Measurements from ENCODE around the gene CMTM4.
A peak's percentile ranks its signal among the peaks of the same experiment; 100 is the strongest.

Gene CMTM4

DNA sequence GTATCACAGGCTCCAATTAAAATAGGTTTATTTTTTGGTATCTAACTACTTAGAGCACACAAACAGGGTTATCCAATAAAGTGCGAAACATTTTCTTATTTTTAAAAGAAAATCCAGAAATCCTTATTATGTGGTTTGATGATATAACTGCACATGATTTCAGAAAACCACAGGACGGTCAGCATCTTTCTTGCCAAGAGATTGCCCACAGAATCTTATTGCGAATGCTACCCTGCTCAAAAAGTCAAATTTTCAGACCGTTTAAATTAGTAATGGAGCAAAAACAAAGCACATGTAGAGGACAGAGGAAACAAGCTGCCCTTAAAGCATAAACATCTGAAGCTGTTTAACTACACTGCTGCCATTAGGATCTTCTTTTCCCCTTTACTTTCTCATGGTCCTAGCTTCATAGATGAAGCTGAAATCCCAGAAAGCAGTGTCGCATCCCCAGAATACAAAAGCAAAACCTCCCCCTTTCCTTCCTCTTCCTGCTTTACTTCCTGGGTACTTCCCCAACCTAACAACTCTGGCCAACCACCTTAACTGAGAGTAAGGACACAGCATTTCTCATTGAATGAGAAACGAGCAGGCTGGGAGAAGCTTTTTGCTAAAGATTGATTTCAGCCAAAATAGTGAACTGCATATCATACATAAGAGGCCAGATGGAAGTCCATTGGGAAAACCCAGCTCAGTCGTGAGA lies 43.7 kb downstream of the CMTM4 start:
- no peaks in the 10 kb centered on the region for H3K27me3 ChIP-seq (ENCODE audit: low read length)

DNA sequence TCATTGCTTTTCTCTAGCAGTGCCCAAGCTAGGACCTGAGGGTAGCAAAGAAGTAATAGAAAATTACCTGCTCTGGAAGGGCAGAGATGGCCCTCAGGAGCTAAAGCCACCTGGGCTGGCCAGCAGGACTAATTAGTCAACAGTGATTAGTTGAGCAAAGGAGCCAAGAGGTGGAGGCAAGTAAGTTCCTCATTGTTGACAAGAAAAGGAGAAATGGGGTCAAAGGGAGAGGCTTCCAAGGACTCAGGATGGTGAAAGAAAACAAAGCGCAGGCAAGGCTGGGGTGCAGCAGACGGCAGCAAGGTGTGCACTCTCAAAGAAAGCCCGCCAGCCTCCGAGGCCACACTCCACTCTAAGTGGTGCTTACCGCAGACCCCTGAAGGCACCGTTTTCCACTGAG lies 44.6 kb downstream of the CMTM4 start:
- Histone ChIP-seq H3K79me2 (ENCODE audit: insufficient read depth, low read length) (no peaks in the 10 kb centered on the region), H3K4me2 (ENCODE audit: low read depth, low read length, poor library complexity, severe bottlenecking) (no peak overlapping the region), H3K27ac (ENCODE audit: low read depth, low read length) (no peak overlapping the region), H3K9me2 (replicated peaks; ENCODE audit: insufficient read depth, low read length) (no peaks in the 10 kb centered on the region), H4K20me1 (ENCODE audit: low read depth, low read length) (no peaks in the 10 kb centered on the region), H3K4me3 (ENCODE audit: insufficient read depth, low read length, poor library complexity, severe bottlenecking) (no peak overlapping the region), H3K9ac (ENCODE audit: low read length) (no peak overlapping the region), H3K36me3 (ENCODE audit: low read length) (no peaks in the 10 kb centered on the region), H3F3A (ENCODE audit: insufficient read depth) (no peaks in the 10 kb centered on the region), H3K9me3 (ENCODE audit: insufficient read depth, low read length) (no peaks in the 10 kb centered on the region), H3K27me3 (ENCODE audit: low read length) (no peaks in the 10 kb centered on the region), H2AFZ (ENCODE audit: low read depth, low read length, severe bottlenecking) (no peak overlapping the region)
- no peak for TF ChIP-seq EZH2phosphoT487 (conservative IDR thresholded peaks at IDR 0.05; ENCODE audit: low read length)
- TF ChIP-seq, protein P1, sequence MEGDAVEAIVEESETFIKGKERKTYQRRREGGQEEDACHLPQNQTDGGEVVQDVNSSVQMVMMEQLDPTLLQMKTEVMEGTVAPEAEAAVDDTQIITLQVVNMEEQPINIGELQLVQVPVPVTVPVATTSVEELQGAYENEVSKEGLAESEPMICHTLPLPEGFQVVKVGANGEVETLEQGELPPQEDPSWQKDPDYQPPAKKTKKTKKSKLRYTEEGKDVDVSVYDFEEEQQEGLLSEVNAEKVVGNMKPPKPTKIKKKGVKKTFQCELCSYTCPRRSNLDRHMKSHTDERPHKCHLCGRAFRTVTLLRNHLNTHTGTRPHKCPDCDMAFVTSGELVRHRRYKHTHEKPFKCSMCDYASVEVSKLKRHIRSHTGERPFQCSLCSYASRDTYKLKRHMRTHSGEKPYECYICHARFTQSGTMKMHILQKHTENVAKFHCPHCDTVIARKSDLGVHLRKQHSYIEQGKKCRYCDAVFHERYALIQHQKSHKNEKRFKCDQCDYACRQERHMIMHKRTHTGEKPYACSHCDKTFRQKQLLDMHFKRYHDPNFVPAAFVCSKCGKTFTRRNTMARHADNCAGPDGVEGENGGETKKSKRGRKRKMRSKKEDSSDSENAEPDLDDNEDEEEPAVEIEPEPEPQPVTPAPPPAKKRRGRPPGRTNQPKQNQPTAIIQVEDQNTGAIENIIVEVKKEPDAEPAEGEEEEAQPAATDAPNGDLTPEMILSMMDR (IDR thresholded peaks at IDR 0.05; ENCODE audit: insufficient read depth, low read length, poor library complexity, severe bottlenecking) = no peak

More for the DNA sequence above, 43.7 kb downstream of the CMTM4 start:
- H3K9me2 ChIP-seq (replicated peaks; ENCODE audit: insufficient read depth, low read length) = no peaks in the 10 kb centered on the region
- no peak overlapping the region for H2AFZ ChIP-seq (ENCODE audit: low read depth, low read length, severe bottlenecking)
- H4K20me1 ChIP-seq (ENCODE audit: low read depth, low read length) = no peaks in the 10 kb centered on the region
- no peak overlapping the region for H3K4me3 ChIP-seq (ENCODE audit: insufficient read depth, low read length, poor library complexity, severe bottlenecking)
- no peak overlapping the region for H3K9ac ChIP-seq (ENCODE audit: low read length)
- no peak overlapping the region for H3K27ac ChIP-seq (ENCODE audit: low read depth, low read length)
- no peaks in the 10 kb centered on the region for H3K79me2 ChIP-seq (ENCODE audit: insufficient read depth, low read length)
- no peaks in the 10 kb centered on the region for H3K9me3 ChIP-seq (ENCODE audit: insufficient read depth, low read length)
- no peak overlapping the region for H3K4me2 ChIP-seq (ENCODE audit: low read depth, low read length, poor library complexity, severe bottlenecking)
- no peaks in the 10 kb centered on the region for H3F3A ChIP-seq (ENCODE audit: insufficient read depth)
- no peak for TF ChIP-seq EZH2phosphoT487 (conservative IDR thresholded peaks at IDR 0.05; ENCODE audit: low read length)
- TF ChIP-seq, protein P1 (IDR thresholded peaks at IDR 0.05; ENCODE audit: insufficient read depth, low read length, poor library complexity, severe bottlenecking) = no peak
- H3K36me3 ChIP-seq (ENCODE audit: low read length) = no peaks in the 10 kb centered on the region

DNA sequence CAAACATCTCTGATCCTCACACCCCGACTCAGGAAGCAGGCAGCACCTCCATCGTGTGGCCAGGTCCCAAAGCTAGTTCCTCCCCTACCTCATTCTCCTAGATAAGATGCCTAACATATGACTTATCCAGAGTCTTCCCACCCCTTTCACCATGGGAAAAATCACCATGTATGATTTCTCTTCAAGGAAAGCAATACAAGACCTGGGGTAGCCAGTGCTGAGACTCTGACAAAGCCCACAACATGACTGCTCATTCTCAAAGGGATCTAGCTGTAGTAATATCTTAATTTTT lies 45.1 kb downstream of the CMTM4 start:
- Histone ChIP-seq H3K9ac (ENCODE audit: low read length) (no peak overlapping the region), H3K36me3 (ENCODE audit: low read length) (no peaks in the 10 kb centered on the region), H3K9me3 (ENCODE audit: insufficient read depth, low read length) (no peaks in the 10 kb centered on the region), H2AFZ (ENCODE audit: low read depth, low read length, severe bottlenecking) (peak overlapping the region; percentile 60), H3K27ac (ENCODE audit: low read depth, low read length) (no peak overlapping the region), H3K79me2 (ENCODE audit: insufficient read depth, low read length) (no peaks in the 10 kb centered on the region), H3K4me2 (ENCODE audit: low read depth, low read length, poor library complexity, severe bottlenecking) (peak overlapping the region; percentile 25), H4K20me1 (ENCODE audit: low read depth, low read length) (no peaks in the 10 kb centered on the region), H3K4me3 (ENCODE audit: insufficient read depth, low read length, poor library complexity, severe bottlenecking) (no peak overlapping the region), H3K9me2 (replicated peaks; ENCODE audit: insufficient read depth, low read length) (no peaks in the 10 kb centered on the region), H3F3A (ENCODE audit: insufficient read depth) (no peaks in the 10 kb centered on the region), H3K27me3 (ENCODE audit: low read length) (no peaks in the 10 kb centered on the region)
- no peak for TF ChIP-seq EZH2phosphoT487 (conservative IDR thresholded peaks at IDR 0.05; ENCODE audit: low read length)
- TF ChIP-seq, protein P1 (IDR thresholded peaks at IDR 0.05; ENCODE audit: insufficient read depth, low read length, poor library complexity, severe bottlenecking) = no peak

Data from SU-DHL-6 (cell line).